H1 (cell line): Measurements from ENCODE around the gene SPI1. TPM values are rescaled to one million over a fixed set of nuclear protein-coding genes. Genes with fewer than 3 reads are reported as not detected.

Source experiments
- CHD1 ChIP-seq: IDR thresholded peaks from 2 replicates; pipeline ENCODE4 v1.6.1; 2012; ENCODE audit warnings: low read depth, low read length, improper control_type of control experiment
- HDAC2 ChIP-seq, 2 experiments: fragments of 300-600 bp in 1 of 2; sonication (generic) in 1 of 2; IDR thresholded peaks; 2 replicates each; pipeline ENCODE4 v1.6.1; 2011 to 2012; ENCODE audit warnings: low read depth in 2 of 2, low read length in 2 of 2, mild to moderate bottlenecking in 2 of 2, moderate library complexity in 2 of 2, borderline replicate concordance in 1 of 2, inconsistent platforms in 1 of 2
- MAFK ChIP-seq: IDR thresholded peaks from 2 replicates; pipeline ENCODE4 v1.6.1; 2012; ENCODE audit warnings: low read depth, mild to moderate bottlenecking, improper control_type of control experiment, low read length
- POLR2A ChIP-seq, 2 experiments: IDR thresholded peaks; 1 replicate in 1 of 2; 2 replicates in 1 of 2; pipeline ENCODE4 v1.6.1; 2011; ENCODE audit warnings: low read depth in 2 of 2, low read length in 2 of 2, mild to moderate bottlenecking in 2 of 2; ENCODE audit errors: control extremely low read depth in 1 of 2
- SP4 ChIP-seq: IDR thresholded peaks from 2 replicates; pipeline ENCODE4 v1.6.1; 2012; ENCODE audit warnings: low read length, inconsistent platforms
- TCF12 ChIP-seq: IDR thresholded peaks from 2 replicates; pipeline ENCODE4 v1.6.1; 2011; ENCODE audit warnings: low read depth, mild to moderate bottlenecking, low read length
- polyA plus RNA-seq, 7 experiments: library from polyadenylated mRNA; depleted of rRNA in 3 of 7; stranded (reverse) in 5 of 7; unstranded in 2 of 7; fragments of >200 nt in 5 of 7; fragments of 200-250 nt in 2 of 7; gene quantifications; 1 replicate in 5 of 7; 2 replicates in 1 of 7; 4 replicates in 1 of 7; pipeline versions ENCODE4 v1.2.1 to v1.2.3, GENCODE V29; 2011 to 2013; ENCODE audit warnings: missing spikeins in 2 of 7, mixed read lengths in 2 of 7
- total RNA-seq: library from RNA; stranded (reverse); fragmentation: NEBNext Ultra II Directional; extraction: Animal tissue kit (Norgen Biotek cat#: 25700); gene quantifications from 2 replicates; pipeline ENCODE4 v1.2.1, GENCODE V29; 2021
- TF ChIP-seq, protein P1 (sequence below): fragments of 300-600 bp; sonication (generic); IDR thresholded peaks from 2 replicates; pipeline ENCODE4 v1.7.1; 2012; ENCODE audit warnings: low read length, moderate library complexity, mild to moderate bottlenecking, inconsistent platforms; ENCODE audit not compliant: insufficient replicate concordance

SPI1 gene
- total and polyA plus RNA-seq, 2 of the 8 experiments (the other 6 are each of a cell fraction or from before 2014, with no cell fraction given) = 0.12 TPM; not detected in 1

DNA sequence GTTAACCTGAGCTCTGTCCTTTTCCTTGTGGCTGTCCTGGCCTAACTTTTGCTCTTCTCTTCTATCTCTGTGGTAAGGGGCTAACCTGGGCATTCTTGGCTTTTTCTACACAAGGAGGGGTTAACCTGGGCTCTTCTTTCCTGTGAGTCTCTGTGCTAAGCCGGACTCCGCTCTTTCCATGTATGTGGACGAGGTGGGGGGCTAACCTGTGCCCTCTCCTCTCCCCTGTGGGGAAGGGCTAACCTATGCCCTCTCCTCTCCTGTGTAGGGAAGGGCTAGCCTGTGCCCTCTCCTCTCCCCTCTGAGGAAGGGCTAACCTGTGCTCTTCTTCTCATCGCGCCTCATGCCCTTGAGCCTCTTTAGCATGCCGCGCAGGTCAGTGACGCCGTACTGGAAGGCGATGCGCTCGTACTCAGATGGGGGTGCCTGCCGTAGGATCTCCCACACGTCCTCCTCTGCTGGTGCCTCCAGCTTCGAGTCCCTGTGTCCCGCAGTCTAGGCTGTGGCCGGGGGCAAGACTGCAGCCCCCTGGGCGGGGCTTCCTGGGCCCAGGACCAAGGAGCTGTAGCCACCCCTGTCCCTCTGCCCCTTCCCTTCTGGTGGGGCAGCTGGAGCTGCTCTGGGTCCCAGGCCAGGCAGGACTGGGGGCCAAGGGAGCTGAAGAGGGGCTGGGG is 32.3 kb downstream of the SPI1 start (continued):
- TF ChIP-seq HDAC2 (IDR thresholded peaks at IDR 0.05; ENCODE audit: borderline replicate concordance in 1 of 2, low read depth in 2 of 2, low read length in 2 of 2) (no peak), TCF12 (no peak), MAFK (no peak), POLR2A (IDR thresholded peaks at IDR 0.05; ENCODE audit: control extremely low read depth in 1 of 2, low read depth in 2 of 2, low read length in 2 of 2) (no peak), SP4 (no peak), CHD1 (no peak)
- TF ChIP-seq, protein P1, sequence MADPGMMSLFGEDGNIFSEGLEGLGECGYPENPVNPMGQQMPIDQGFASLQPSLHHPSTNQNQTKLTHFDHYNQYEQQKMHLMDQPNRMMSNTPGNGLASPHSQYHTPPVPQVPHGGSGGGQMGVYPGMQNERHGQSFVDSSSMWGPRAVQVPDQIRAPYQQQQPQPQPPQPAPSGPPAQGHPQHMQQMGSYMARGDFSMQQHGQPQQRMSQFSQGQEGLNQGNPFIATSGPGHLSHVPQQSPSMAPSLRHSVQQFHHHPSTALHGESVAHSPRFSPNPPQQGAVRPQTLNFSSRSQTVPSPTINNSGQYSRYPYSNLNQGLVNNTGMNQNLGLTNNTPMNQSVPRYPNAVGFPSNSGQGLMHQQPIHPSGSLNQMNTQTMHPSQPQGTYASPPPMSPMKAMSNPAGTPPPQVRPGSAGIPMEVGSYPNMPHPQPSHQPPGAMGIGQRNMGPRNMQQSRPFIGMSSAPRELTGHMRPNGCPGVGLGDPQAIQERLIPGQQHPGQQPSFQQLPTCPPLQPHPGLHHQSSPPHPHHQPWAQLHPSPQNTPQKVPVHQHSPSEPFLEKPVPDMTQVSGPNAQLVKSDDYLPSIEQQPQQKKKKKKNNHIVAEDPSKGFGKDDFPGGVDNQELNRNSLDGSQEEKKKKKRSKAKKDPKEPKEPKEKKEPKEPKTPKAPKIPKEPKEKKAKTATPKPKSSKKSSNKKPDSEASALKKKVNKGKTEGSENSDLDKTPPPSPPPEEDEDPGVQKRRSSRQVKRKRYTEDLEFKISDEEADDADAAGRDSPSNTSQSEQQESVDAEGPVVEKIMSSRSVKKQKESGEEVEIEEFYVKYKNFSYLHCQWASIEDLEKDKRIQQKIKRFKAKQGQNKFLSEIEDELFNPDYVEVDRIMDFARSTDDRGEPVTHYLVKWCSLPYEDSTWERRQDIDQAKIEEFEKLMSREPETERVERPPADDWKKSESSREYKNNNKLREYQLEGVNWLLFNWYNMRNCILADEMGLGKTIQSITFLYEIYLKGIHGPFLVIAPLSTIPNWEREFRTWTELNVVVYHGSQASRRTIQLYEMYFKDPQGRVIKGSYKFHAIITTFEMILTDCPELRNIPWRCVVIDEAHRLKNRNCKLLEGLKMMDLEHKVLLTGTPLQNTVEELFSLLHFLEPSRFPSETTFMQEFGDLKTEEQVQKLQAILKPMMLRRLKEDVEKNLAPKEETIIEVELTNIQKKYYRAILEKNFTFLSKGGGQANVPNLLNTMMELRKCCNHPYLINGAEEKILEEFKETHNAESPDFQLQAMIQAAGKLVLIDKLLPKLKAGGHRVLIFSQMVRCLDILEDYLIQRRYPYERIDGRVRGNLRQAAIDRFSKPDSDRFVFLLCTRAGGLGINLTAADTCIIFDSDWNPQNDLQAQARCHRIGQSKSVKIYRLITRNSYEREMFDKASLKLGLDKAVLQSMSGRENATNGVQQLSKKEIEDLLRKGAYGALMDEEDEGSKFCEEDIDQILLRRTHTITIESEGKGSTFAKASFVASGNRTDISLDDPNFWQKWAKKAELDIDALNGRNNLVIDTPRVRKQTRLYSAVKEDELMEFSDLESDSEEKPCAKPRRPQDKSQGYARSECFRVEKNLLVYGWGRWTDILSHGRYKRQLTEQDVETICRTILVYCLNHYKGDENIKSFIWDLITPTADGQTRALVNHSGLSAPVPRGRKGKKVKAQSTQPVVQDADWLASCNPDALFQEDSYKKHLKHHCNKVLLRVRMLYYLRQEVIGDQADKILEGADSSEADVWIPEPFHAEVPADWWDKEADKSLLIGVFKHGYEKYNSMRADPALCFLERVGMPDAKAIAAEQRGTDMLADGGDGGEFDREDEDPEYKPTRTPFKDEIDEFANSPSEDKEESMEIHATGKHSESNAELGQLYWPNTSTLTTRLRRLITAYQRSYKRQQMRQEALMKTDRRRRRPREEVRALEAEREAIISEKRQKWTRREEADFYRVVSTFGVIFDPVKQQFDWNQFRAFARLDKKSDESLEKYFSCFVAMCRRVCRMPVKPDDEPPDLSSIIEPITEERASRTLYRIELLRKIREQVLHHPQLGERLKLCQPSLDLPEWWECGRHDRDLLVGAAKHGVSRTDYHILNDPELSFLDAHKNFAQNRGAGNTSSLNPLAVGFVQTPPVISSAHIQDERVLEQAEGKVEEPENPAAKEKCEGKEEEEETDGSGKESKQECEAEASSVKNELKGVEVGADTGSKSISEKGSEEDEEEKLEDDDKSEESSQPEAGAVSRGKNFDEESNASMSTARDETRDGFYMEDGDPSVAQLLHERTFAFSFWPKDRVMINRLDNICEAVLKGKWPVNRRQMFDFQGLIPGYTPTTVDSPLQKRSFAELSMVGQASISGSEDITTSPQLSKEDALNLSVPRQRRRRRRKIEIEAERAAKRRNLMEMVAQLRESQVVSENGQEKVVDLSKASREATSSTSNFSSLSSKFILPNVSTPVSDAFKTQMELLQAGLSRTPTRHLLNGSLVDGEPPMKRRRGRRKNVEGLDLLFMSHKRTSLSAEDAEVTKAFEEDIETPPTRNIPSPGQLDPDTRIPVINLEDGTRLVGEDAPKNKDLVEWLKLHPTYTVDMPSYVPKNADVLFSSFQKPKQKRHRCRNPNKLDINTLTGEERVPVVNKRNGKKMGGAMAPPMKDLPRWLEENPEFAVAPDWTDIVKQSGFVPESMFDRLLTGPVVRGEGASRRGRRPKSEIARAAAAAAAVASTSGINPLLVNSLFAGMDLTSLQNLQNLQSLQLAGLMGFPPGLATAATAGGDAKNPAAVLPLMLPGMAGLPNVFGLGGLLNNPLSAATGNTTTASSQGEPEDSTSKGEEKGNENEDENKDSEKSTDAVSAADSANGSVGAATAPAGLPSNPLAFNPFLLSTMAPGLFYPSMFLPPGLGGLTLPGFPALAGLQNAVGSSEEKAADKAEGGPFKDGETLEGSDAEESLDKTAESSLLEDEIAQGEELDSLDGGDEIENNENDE = no peak
